ENCODE measurements around the gene CYB5A. TPM values are rescaled to one million over a fixed set of nuclear protein-coding genes. Genes with fewer than 3 reads are reported as not detected.

The CYB5A gene
- 4.1 and 4.8 TPM in 2 replicates for total RNA-seq (2011; cell fraction: chromatin; rRNA removed; ENCODE audit: low replicate concordance)
- total RNA-seq (2011; cell fraction: nucleolus; rRNA removed) = 2.8 and 3.6 TPM in 2 replicates
- total RNA-seq (2011; cell fraction: nucleoplasm; rRNA removed) = 7.7 and 8.2 TPM in 2 replicates
- 14.0 and 14.5 TPM in 2 replicates for total RNA-seq (2014; rRNA removed)
- total RNA-seq (2014; rRNA removed; fragmentation: Illumina TruSeq; extraction: Trizol) = 14.0 and 15.0 TPM in 2 replicates
- total RNA-seq (2015; rRNA removed; fragmentation: Illumina TruSeq; extraction: Trizol) = 15.8 and 16.3 TPM in 2 replicates
- 13.8 and 14.1 TPM in 2 replicates for total RNA-seq (2021)
- 11.9 and 42.6 TPM in 2 replicates for polyA plus RNA-seq (2011; rRNA removed)
- 11.2 and 59.9 TPM in 2 replicates for polyA plus RNA-seq (2011; cell fraction: cytosol; rRNA removed)
- 4.7 and 17.6 TPM in 2 replicates for polyA plus RNA-seq (2011; cell fraction: nucleus; rRNA removed)
- 19.8 and 33.0 TPM in 2 replicates for polyA plus RNA-seq (2012)
- polyA plus RNA-seq (2014; fragmentation: Illumina TruSeq; extraction: Trizol) = 17.6 and 19.2 TPM in 2 replicates
- polyA plus RNA-seq (2014; fragmentation: Nextera tagmentation; extraction: Ambion mirVana) = 10 to 100 TPM; 12.5 to 22.6 TPM
- polyA plus RNA-seq (2014; rRNA removed) = 15.6 and 19.6 TPM in 2 replicates
- polyA minus RNA-seq (2011; rRNA and poly(A)+ RNA removed) = 4.8 and 14.9 TPM in 2 replicates
- polyA minus RNA-seq (2011; cell fraction: cytosol; rRNA and poly(A)+ RNA removed) = 3.6 and 13.6 TPM in 2 replicates
- 2.0 and 10.0 TPM in 2 replicates for polyA minus RNA-seq (2011; cell fraction: nucleus; rRNA and poly(A)+ RNA removed)
- percentile 44 among the genes with signal in this experiment for Bru-seq, nascent RNA
- BruChase-seq, experiment 1, labeled RNA remaining after a 2-hour chase = percentile 48 among the genes with signal in this experiment
- percentile 50 among the genes with signal in this experiment for BruChase-seq, experiment 2, labeled RNA remaining after a 6-hour chase
- long read RNA-seq, experiment 1, transcript CYB5A-202 (5 exons, 3,283 nt) = major isoform, 9 of 13 reads
- long read RNA-seq, experiment 1, partial matches to known transcripts = 0 of 13 reads
- long read RNA-seq, experiment 1, other reads (novel, unspliced or antisense) = 4 of 13 reads
- long read RNA-seq, experiment 2, partial matches to known transcripts = 0 of 4 reads
- long read RNA-seq, experiment 2, other reads (novel, unspliced or antisense) = 4 of 4 reads
- long read RNA-seq, experiment 3, partial matches to known transcripts = 0 of 5 reads
- long read RNA-seq, experiment 3, other reads (novel, unspliced or antisense) = 1 of 5 reads

GRCh38 chr18:74291771-74292540, at the start of gene CYB5A:
Gene CYB5A, minus strand, starts transcription at chr18:74291963. Its CDS starts 88 bp downstream, at chr18:74291875.
- peak; percentile 99 for ATAC-seq
- H3K4me1 ChIP-seq (replicated peaks in 1 of 2; ENCODE audit: control insufficient read depth in 2 of 2, insufficient read depth in 2 of 2, low read length in 2 of 2) = peaks cover 2 to 11% of the 10 kb centered on the region in 2 experiments; a peak in 3 of 5 replicates
- peak within 1 kb of the TSS; percentile 49; the same call in 1 of the 2 replicates for H3K4me2 ChIP-seq (ENCODE audit: insufficient read depth, low read length)
- FAIRE-seq = no peak
- no peaks in the 10 kb centered on the region for H3K27me3 ChIP-seq (ENCODE audit: control insufficient read depth in 2 of 2, insufficient read depth in 2 of 2, low read length in 2 of 2)
- no TSS peak for BruUV-seq (replicated peaks)
- ChIA-PET POLR2A (no interaction called here), CTCF (ENCODE audit: low intra/inter-chr PET ratio) (no interaction called here)
- DNase-seq (ENCODE audit: extremely low read depth in 1 of 4, low spot score in 3 of 4) = peak; percentile 79 to 91 (median 84)
- no peaks in the 10 kb centered on the region for H3K9me1 ChIP-seq (ENCODE audit: control insufficient read depth, insufficient read depth, low read length)
- H3K36me3 ChIP-seq (ENCODE audit: control insufficient read depth, insufficient read depth, low read length) = no peaks in the 10 kb centered on the region
- H4K20me1 ChIP-seq (replicated peaks; ENCODE audit: control insufficient read depth, insufficient read depth, low read length) = no peaks in the 10 kb centered on the region
- 42% methylated on average over 19 of the region's 68 CpGs for WGBS (ENCODE audit: insufficient coverage, low coverage, missing lambda C conversion rate)
- peak within 1 kb of the TSS; percentile 47 for H3K4me3 ChIP-seq
- H2AFZ ChIP-seq (ENCODE audit: low read depth, low read length) = peak within 1 kb of the TSS; percentile 87
- intact Hi-C loops (cut with micrococcal nuclease) = no loop called here
- H3K27ac ChIP-seq (ENCODE audit: extremely low read depth, low read depth, low read length) = no peak within 1 kb of the TSS
- no peaks in the 10 kb centered on the region; the same call in 2 of the 3 replicates for H3K79me2 ChIP-seq (ENCODE audit: control insufficient read depth, insufficient read depth, low read length)
- H3K9me3 ChIP-seq (replicated peaks; ENCODE audit: control insufficient read depth, insufficient read depth, low read depth, low read length) = no peaks in the 10 kb centered on the region
- in situ Hi-C loops (cut with MboI) = no loop called here
- peak within 1 kb of the TSS; percentile 38 to 68; a peak in 3 of 4 replicates for H3K9ac ChIP-seq (ENCODE audit: insufficient read depth in 1 of 2, low read depth in 2 of 2, low read length in 2 of 2)
- TF ChIP-seq ZKSCAN3 (CRISPR knock-in tag; IDR thresholded peaks at IDR 0.05) (no peak), ARID2 (IDR thresholded peaks at IDR 0.05) (no peak), FOXK1 (CRISPR knock-in tag; IDR thresholded peaks at IDR 0.05; ENCODE audit: borderline replicate concordance) (no peak), SRSF1 (IDR thresholded peaks at IDR 0.05; ENCODE audit: low read depth, low read length) (no peak), SMAD2 (IDR thresholded peaks at IDR 0.05; ENCODE audit: low read depth, low read length) (no peak), ZNF384 (IDR thresholded peaks at IDR 0.05; ENCODE audit: low read depth, low read length) (no peak), FIP1L1 (IDR thresholded peaks at IDR 0.05; ENCODE audit: low read depth, low read length, poor library complexity, severe bottlenecking) (no peak), SAP30 (IDR thresholded peaks at IDR 0.05; ENCODE audit: borderline replicate concordance, insufficient read depth, low read depth, low read length, poor library complexity, severe bottlenecking) (no peak), RBM14 (IDR thresholded peaks at IDR 0.05; ENCODE audit: borderline replicate concordance, insufficient read depth, low read depth, low read length) (no peak), GTF2F1 (IDR thresholded peaks at IDR 0.05; ENCODE audit: low read depth, low read length) (no peak), ZNF780A (CRISPR knock-in tag; IDR thresholded peaks at IDR 0.05) (no peak)
- TF ChIP-seq, protein P1, sequence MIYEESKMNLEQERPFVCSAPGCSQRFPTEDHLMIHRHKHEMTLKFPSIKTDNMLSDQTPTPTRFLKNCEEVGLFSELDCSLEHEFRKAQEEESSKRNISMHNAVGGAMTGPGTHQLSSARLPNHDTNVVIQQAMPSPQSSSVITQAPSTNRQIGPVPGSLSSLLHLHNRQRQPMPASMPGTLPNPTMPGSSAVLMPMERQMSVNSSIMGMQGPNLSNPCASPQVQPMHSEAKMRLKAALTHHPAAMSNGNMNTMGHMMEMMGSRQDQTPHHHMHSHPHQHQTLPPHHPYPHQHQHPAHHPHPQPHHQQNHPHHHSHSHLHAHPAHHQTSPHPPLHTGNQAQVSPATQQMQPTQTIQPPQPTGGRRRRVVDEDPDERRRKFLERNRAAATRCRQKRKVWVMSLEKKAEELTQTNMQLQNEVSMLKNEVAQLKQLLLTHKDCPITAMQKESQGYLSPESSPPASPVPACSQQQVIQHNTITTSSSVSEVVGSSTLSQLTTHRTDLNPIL (CRISPR knock-in tag; IDR thresholded peaks at IDR 0.05) = no peak
- TF ChIP-seq, protein P2, sequence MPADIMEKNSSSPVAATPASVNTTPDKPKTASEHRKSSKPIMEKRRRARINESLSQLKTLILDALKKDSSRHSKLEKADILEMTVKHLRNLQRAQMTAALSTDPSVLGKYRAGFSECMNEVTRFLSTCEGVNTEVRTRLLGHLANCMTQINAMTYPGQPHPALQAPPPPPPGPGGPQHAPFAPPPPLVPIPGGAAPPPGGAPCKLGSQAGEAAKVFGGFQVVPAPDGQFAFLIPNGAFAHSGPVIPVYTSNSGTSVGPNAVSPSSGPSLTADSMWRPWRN (IDR thresholded peaks at IDR 0.05; ENCODE audit: low read depth) = no peak
- TF ChIP-seq, protein P3, sequence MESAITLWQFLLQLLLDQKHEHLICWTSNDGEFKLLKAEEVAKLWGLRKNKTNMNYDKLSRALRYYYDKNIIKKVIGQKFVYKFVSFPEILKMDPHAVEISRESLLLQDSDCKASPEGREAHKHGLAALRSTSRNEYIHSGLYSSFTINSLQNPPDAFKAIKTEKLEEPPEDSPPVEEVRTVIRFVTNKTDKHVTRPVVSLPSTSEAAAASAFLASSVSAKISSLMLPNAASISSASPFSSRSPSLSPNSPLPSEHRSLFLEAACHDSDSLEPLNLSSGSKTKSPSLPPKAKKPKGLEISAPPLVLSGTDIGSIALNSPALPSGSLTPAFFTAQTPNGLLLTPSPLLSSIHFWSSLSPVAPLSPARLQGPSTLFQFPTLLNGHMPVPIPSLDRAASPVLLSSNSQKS (CRISPR knock-in tag; IDR thresholded peaks at IDR 0.05) = no peak
